GM23338 (cell line): Measurements from ENCODE around the gene ZNF524. TPM values are rescaled to one million over a fixed set of nuclear protein-coding genes. Genes with fewer than 3 reads are reported as not detected.

Experiments used
- ATAC-seq: fragments of 200-7000 bp; cut with Tn5 transposase; 3 replicates; pipeline ENCODE4 v1.9.1; 2020
- DNase-seq: peaks from one replicate; pipeline ENCODE4 v3.0.0-alpha.2; 2015; ENCODE audit warnings: low spot score
- H2AFZ ChIP-seq: fragments of 200-600 bp; sonication (generic); 2 replicates; pipeline ENCODE4 v1.8.0; 2016; ENCODE audit warnings: antibody characterized with exemption, mild to moderate bottlenecking, moderate library complexity
- H3F3A ChIP-seq: fragments of 200-600 bp; sonication (generic); replicated peaks from 2 replicates; pipeline ENCODE4 v1.8.0; 2017; ENCODE audit warnings: antibody characterized with exemption, mixed run types, low read depth
- H3K27ac ChIP-seq: fragments of 200-600 bp; sonication (generic); 2 replicates; pipeline ENCODE4 v1.6.1; 2016; ENCODE audit warnings: low read depth
- H3K27me3 ChIP-seq: fragments of 200-600 bp; sonication (generic); 2 replicates; pipeline ENCODE4 v1.8.0; 2016; ENCODE audit warnings: mild to moderate bottlenecking, mixed run types, moderate library complexity; ENCODE audit not compliant: insufficient read depth
- H3K36me3 ChIP-seq: fragments of 200-600 bp; sonication (generic); 2 replicates; pipeline ENCODE4 v1.8.0; 2016; ENCODE audit warnings: mild to moderate bottlenecking; ENCODE audit not compliant: insufficient read depth
- H3K4me1 ChIP-seq: fragments of 200-600 bp; sonication (generic); 2 replicates; pipeline ENCODE4 v1.8.0; 2016; ENCODE audit warnings: mild to moderate bottlenecking, moderate library complexity; ENCODE audit not compliant: insufficient read depth
- H3K4me2 ChIP-seq: fragments of 200-600 bp; sonication (generic); 2 replicates; pipeline ENCODE4 v1.7.1; 2017; ENCODE audit warnings: mixed run types
- H3K4me3 ChIP-seq: fragments of 200-600 bp; sonication (generic); 2 replicates; pipeline ENCODE4 v1.6.1; 2016; ENCODE audit warnings: mixed run types
- H3K79me2 ChIP-seq: fragments of 200-600 bp; sonication (generic); replicated peaks from 2 replicates; pipeline ENCODE4 v1.8.0; 2017; ENCODE audit warnings: mild to moderate bottlenecking; ENCODE audit not compliant: insufficient read depth
- H3K9me2 ChIP-seq: fragments of 200-600 bp; sonication (generic); 2 replicates; pipeline ENCODE4 v1.8.0; 2017; ENCODE audit not compliant: insufficient read depth
- H4K20me1 ChIP-seq: fragments of 200-600 bp; sonication (generic); replicated peaks from 2 replicates; pipeline ENCODE4 v1.8.0; 2017; ENCODE audit warnings: mild to moderate bottlenecking; ENCODE audit not compliant: insufficient read depth
- H3K27ac Mint-ChIP-seq: 2 replicates; pipeline ENCODE4 v1.8.0; 2020; ENCODE audit warnings: inconsistent platforms, mild to moderate bottlenecking, moderate library complexity, mixed read lengths
- H3K27me3 Mint-ChIP-seq: 3 replicates; pipeline ENCODE4 v1.8.0; 2022; ENCODE audit warnings: low read depth, mild to moderate bottlenecking, moderate library complexity, mixed read lengths, inconsistent platforms; ENCODE audit not compliant: insufficient read depth, poor library complexity
- H3K36me3 Mint-ChIP-seq: 3 replicates; pipeline ENCODE4 v1.8.0; 2021; ENCODE audit warnings: low read depth, mild to moderate bottlenecking, inconsistent platforms, moderate library complexity, mixed read lengths
- H3K4me1 Mint-ChIP-seq: 3 replicates; pipeline ENCODE4 v1.8.0; 2020; ENCODE audit warnings: mild to moderate bottlenecking, inconsistent platforms, mixed read lengths
- H3K4me3 Mint-ChIP-seq: 3 replicates; pipeline ENCODE4 v1.8.0; 2021; ENCODE audit warnings: moderate library complexity, mild to moderate bottlenecking, inconsistent platforms, mixed read lengths
- H3K9me3 Mint-ChIP-seq: 3 replicates; pipeline ENCODE4 v1.8.0; 2020; ENCODE audit warnings: moderate library complexity, mild to moderate bottlenecking, inconsistent platforms, mixed read lengths
- CREB1 ChIP-seq: fragments of 250-450 bp; sonication (Bioruptor Pico); IDR thresholded peaks from 2 replicates; pipeline ENCODE4 v1.5.0; 2020; ENCODE audit warnings: low read depth, mild to moderate bottlenecking, moderate library complexity
- EZH2 ChIP-seq: fragments of 200-600 bp; sonication (generic); IDR thresholded peaks from one replicate; pipeline ENCODE4 v1.8.0; 2017; ENCODE audit warnings: antibody characterized with exemption, mild to moderate bottlenecking, low read depth; ENCODE audit not compliant: unreplicated experiment
- EZH2phosphoT487 ChIP-seq: fragments of 200-600 bp; sonication (generic); IDR thresholded peaks from one replicate; pipeline ENCODE4 v1.8.1; 2018; ENCODE audit warnings: antibody characterized with exemption; ENCODE audit not compliant: unreplicated experiment
- JUNB ChIP-seq: IDR thresholded peaks from one replicate; pipeline ENCODE4 v1.6.1; 2016; ENCODE audit warnings: antibody characterized with exemption; ENCODE audit not compliant: unreplicated experiment
- NANOG ChIP-seq: IDR thresholded peaks from 2 replicates; pipeline ENCODE4 v1.6.1; 2016; ENCODE audit warnings: antibody characterized with exemption, borderline replicate concordance
- POLR2AphosphoS5 ChIP-seq: IDR thresholded peaks from 2 replicates; pipeline ENCODE4 v1.6.1; 2016; ENCODE audit warnings: antibody characterized with exemption, low read depth
- STAT1 ChIP-seq: IDR thresholded peaks from one replicate; pipeline ENCODE4 v1.6.1; 2016; ENCODE audit warnings: antibody characterized with exemption; ENCODE audit not compliant: unreplicated experiment
- ZNF114 ChIP-seq: fragments of 250-450 bp; sonication (Bioruptor Pico); IDR thresholded peaks from 2 replicates; pipeline ENCODE4 v1.5.0; 2020; ENCODE audit warnings: mild to moderate bottlenecking, moderate library complexity
- polyA plus RNA-seq: library from polyadenylated mRNA; unstranded; fragments of >200 nt; fragmentation: Nextera tagmentation; extraction: Ambion mirVana; gene quantifications from 2 replicates; pipeline ENCODE4 v1.2.1, GENCODE V29; 2016
- total RNA-seq: library from RNA; depleted of rRNA; stranded (reverse); fragments of >200 nt; shearing (Covaris generic); gene quantifications from 2 replicates; pipeline ENCODE4 v1.2.3, GENCODE V29; 2014
- TF ChIP-seq, protein P1 (sequence below): IDR thresholded peaks from 2 replicates; pipeline ENCODE4 v1.6.1; 2016; ENCODE audit warnings: antibody characterized with exemption
- TF ChIP-seq, protein P2 (sequence below), 2 experiments: fragments of 200-600 bp in 1 of 2; sonication (generic) in 1 of 2; conservative IDR thresholded peaks; 2 replicates each; pipeline versions ENCODE4 v1.5.1 to v1.6.1; 2016 to 2017; ENCODE audit warnings: antibody characterized with exemption in 2 of 2, low read depth in 2 of 2, mild to moderate bottlenecking in 2 of 2, moderate library complexity in 1 of 2
- TF ChIP-seq, protein P3 (sequence below): IDR thresholded peaks from one replicate; pipeline ENCODE4 v1.6.1; 2018; ENCODE audit warnings: antibody characterized with exemption; ENCODE audit not compliant: unreplicated experiment

ZNF524 gene
- total and polyA plus RNA-seq, 2 experiments from 2014 or later, result 6.0 to 8.3 TPM

DNA sequence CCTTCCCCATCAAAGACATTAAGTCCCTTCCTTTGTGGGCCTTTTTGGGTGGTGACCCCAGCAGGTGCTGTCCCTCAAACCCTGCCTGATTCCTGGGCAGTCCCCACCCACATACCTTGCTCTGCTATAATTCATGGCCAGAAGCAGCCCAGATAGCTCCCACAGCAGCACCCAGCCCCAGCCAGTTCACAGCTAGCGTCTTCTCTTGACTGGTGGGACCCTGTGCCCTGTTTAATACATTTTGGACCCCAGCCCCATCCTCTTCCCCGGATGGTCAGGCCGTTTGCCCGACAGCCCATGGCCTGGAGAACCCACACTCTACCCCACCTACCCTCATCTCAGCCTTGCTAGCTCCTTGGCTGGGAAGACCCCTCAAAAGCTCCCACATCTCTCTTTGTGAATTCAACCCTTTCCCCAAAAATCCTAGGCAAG lies 50.1 kb downstream of the ZNF524 start (continued):
- TF ChIP-seq STAT1, result no peak
- TF ChIP-seq, protein P1, sequence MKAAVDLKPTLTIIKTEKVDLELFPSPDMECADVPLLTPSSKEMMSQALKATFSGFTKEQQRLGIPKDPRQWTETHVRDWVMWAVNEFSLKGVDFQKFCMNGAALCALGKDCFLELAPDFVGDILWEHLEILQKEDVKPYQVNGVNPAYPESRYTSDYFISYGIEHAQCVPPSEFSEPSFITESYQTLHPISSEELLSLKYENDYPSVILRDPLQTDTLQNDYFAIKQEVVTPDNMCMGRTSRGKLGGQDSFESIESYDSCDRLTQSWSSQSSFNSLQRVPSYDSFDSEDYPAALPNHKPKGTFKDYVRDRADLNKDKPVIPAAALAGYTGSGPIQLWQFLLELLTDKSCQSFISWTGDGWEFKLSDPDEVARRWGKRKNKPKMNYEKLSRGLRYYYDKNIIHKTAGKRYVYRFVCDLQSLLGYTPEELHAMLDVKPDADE, result no peak
- no peak for TF ChIP-seq JUNB

DNA sequence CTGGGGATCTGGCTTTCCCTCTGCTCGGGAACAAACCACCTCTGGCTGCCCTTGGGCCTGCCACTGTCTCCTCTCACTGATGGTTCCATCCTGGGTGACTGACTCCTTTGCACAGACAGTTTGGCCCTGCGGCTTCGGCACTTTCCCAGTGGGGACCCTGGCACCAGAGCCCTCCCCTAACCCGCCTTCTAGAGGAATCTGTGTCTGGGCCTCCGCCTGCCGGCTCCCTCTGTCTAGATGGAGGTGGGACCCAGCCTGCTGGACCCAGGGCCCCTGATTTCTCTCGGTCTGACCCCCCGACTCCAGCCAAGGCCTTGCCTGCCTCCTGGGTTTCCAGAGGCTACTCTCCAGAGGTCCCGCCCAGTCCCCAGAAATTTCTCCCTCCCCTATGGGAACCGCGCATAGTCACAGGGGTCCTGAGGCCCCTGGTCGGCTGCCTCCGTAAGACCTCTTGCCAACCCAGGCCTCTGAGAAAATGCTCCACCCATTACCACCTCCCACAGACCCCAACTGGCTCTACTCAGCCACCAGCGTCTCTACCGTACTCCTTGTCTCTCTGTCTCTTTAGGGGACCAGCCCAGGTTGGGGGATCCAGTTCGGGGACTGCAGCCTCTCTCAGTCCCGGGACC lies 50.6 kb downstream of the ZNF524 start:
- peak overlapping the region; percentile 18; the same call in 2 of the 3 replicates for H3K4me3 Mint-ChIP-seq
- no peak overlapping the region for H2AFZ ChIP-seq
- H3K36me3 Mint-ChIP-seq, result peaks cover 25% of the 10 kb centered on the region
- no peak for DNase-seq
- no peaks in the 10 kb centered on the region for H3K9me2 ChIP-seq
- no peaks in the 10 kb centered on the region for H4K20me1 ChIP-seq
- no peak overlapping the region for H3K27ac Mint-ChIP-seq
- H3K4me3 ChIP-seq, result no peak overlapping the region
- peaks cover 15% of the 10 kb centered on the region for H3F3A ChIP-seq
- no peaks in the 10 kb centered on the region; the same call in 2 of the 3 replicates for H3K9me3 Mint-ChIP-seq
- no peaks in the 10 kb centered on the region for H3K36me3 ChIP-seq
- peaks cover 25% of the 10 kb centered on the region for H3K4me1 Mint-ChIP-seq
- ATAC-seq, result no peak
- no peaks in the 10 kb centered on the region; the same call in 1 of the 2 replicates for H3K4me1 ChIP-seq
- no peak for TF ChIP-seq JUNB
- TF ChIP-seq, protein P2, sequence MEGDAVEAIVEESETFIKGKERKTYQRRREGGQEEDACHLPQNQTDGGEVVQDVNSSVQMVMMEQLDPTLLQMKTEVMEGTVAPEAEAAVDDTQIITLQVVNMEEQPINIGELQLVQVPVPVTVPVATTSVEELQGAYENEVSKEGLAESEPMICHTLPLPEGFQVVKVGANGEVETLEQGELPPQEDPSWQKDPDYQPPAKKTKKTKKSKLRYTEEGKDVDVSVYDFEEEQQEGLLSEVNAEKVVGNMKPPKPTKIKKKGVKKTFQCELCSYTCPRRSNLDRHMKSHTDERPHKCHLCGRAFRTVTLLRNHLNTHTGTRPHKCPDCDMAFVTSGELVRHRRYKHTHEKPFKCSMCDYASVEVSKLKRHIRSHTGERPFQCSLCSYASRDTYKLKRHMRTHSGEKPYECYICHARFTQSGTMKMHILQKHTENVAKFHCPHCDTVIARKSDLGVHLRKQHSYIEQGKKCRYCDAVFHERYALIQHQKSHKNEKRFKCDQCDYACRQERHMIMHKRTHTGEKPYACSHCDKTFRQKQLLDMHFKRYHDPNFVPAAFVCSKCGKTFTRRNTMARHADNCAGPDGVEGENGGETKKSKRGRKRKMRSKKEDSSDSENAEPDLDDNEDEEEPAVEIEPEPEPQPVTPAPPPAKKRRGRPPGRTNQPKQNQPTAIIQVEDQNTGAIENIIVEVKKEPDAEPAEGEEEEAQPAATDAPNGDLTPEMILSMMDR (conservative IDR thresholded peaks at IDR 0.05; ENCODE audit: low read depth in 2 of 2), result no peak
- TF ChIP-seq EZH2, result no peak
- TF ChIP-seq CREB1 (CRISPR knock-in tag), result no peak
- TF ChIP-seq POLR2AphosphoS5, result no peak
- TF ChIP-seq, protein P3, sequence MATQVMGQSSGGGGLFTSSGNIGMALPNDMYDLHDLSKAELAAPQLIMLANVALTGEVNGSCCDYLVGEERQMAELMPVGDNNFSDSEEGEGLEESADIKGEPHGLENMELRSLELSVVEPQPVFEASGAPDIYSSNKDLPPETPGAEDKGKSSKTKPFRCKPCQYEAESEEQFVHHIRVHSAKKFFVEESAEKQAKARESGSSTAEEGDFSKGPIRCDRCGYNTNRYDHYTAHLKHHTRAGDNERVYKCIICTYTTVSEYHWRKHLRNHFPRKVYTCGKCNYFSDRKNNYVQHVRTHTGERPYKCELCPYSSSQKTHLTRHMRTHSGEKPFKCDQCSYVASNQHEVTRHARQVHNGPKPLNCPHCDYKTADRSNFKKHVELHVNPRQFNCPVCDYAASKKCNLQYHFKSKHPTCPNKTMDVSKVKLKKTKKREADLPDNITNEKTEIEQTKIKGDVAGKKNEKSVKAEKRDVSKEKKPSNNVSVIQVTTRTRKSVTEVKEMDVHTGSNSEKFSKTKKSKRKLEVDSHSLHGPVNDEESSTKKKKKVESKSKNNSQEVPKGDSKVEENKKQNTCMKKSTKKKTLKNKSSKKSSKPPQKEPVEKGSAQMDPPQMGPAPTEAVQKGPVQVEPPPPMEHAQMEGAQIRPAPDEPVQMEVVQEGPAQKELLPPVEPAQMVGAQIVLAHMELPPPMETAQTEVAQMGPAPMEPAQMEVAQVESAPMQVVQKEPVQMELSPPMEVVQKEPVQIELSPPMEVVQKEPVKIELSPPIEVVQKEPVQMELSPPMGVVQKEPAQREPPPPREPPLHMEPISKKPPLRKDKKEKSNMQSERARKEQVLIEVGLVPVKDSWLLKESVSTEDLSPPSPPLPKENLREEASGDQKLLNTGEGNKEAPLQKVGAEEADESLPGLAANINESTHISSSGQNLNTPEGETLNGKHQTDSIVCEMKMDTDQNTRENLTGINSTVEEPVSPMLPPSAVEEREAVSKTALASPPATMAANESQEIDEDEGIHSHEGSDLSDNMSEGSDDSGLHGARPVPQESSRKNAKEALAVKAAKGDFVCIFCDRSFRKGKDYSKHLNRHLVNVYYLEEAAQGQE, result no peak
- TF ChIP-seq, protein P1, result no peak
- no peak for TF ChIP-seq STAT1
- no peak for TF ChIP-seq ZNF114 (CRISPR knock-in tag)
- no peak for TF ChIP-seq EZH2phosphoT487
- no peak for TF ChIP-seq NANOG
- peaks cover 43% of the 10 kb centered on the region for H3K27me3 Mint-ChIP-seq
- no peak overlapping the region for H3K27ac ChIP-seq
- H3K27me3 ChIP-seq, result no peaks in the 10 kb centered on the region
- H3K4me2 ChIP-seq, result no peak overlapping the region
- H3K79me2 ChIP-seq, result peaks cover 17% of the 10 kb centered on the region
